ACHN (cell line): ENCODE results near the gene AP2A1.

ENCODE experiments used
- DNase-seq: peaks from one replicate; pipeline ENCODE4 v3.0.0-alpha.2; 2015
- in situ Hi-C: cut with HindIII; loops from 2 replicates; pipeline ENCODE4 v1.10.0; 2017; ENCODE audit warnings: low sequenced_read_pairs, low pct_ligation_motif_present, low pct_unique_long_range_greater_than_20kb

Gene AP2A1

DNA sequence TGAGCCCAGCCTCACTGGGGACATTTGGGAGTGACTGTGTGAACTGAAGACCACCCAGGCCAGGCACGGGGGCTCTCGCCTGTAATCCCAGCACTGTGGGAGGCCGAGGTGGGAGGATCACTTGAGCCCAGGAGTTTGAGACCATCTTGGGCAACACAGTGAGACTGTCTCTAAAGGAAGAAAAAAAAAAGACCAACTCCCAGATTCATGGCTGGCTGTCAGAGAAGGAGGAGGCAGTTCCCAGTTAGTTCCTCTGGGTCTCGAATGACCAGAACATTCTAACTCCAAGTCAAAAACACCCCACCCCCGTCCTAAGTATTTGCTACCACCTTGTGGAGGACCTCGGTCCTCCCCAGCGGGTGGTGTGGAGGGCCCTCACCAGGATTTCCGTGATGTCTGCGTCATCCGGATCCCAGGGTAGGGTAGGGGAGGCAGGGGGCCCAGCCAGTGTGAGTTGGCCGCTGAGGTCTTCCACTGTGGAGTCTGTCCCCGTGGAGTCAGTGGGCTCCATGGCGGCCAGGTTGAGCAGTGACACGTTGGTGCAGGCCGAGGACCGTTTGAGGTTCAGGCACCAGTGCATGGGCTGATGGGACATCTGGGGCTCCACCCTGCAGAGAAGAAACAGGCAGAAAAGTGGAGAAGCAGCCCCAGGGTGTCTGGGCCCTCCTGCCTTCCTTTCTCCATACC is 5.0 kb upstream of the AP2A1 start:
- no peak for DNase-seq
- in situ Hi-C loops, result no loop called here

DNA sequence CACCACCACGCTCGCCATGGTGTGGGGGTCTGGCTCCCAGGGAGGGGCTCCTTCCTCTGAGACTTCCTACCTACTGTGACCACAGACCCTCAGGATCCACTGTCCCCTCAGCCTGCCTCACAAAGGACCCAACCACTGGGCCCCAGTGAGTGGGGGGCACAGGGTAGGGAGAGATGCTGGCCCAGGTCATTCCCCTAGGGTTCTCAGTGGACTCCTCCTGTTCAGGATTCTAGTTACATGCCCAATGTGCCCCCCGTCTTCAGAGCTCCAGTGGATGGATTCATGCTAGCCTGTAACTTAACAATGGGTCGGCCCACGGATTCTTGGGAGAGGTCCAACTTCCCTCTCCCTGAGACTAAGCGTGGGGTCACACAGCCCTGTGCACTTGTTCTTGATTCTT is 3.6 kb upstream of the AP2A1 start, which contains the start of gene TSKS:
Gene TSKS (minus strand): TSS at position 77 of the 400 bp plus-strand sequence. CDS start 59 bp downstream, at position 18.
- in situ Hi-C loops, result no loop called here
- no peak for DNase-seq

DNA sequence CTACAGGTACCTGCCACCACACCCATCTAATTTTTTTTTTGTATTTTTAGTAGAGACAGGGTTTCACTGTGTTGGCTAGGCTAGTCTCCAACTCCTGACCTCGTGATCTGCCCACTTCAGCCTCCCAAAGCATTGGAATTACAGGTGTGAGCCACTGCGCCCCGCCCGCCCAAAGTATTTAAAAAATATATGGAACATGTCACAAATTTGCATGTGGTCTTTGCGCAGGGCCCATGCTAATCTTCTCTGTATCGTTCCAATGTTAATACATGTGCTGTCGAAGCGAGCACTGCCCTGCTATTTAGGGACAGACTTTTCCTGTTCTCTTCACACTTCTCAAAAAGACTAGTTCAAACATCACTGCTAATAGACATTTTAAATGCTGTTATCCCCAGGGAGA is 2.5 kb upstream of the AP2A1 start:
- DNase-seq, result no peak
- in situ Hi-C loops, result no loop called here

DNA sequence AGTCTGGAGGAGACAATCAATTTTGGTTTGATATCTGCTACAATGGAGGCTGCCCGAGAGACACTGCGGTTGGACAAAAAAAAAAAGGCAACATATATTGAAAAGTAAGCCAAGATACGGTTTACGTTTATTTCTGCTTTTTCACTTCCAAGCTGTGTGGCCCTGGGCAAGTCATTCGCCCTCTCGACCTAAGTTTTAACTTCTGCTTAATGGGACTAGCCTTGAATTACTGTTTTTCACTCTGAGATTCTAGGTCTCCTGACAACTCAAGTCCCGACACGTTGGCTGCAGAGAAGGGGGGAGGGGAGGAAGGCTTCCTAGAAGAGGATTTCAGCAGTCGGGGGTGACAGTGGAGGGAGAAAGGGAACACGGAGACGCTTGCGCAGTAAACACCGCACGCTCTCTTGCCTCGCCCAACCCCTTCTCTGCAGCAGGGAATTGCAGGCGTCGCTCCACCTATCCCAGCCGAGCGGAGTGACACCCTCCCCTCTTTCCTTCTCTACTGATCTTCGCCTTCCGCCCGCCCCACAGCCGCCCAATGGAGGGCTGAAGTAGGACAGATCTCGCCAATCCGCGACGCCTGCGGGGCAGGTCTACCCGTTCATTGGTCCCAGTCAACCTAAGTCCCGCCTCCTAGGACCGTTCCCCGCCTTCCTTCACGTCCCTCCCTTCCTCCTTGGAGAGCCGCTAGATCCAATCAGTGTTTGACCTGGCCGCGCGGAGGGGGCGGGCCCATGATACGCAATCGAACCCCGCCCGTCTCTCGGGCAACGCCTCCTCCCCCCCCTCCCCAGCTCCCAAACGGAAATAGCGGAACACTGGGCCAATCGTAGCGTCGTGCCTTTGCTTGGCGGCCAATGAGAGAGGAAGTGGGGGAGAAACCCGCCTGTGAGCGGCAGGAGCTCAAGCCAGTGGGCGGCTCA is 533 bp upstream of the AP2A1 start:
- DNase-seq, result peak; percentile 99
- in situ Hi-C loops, result no loop called here

DNA sequence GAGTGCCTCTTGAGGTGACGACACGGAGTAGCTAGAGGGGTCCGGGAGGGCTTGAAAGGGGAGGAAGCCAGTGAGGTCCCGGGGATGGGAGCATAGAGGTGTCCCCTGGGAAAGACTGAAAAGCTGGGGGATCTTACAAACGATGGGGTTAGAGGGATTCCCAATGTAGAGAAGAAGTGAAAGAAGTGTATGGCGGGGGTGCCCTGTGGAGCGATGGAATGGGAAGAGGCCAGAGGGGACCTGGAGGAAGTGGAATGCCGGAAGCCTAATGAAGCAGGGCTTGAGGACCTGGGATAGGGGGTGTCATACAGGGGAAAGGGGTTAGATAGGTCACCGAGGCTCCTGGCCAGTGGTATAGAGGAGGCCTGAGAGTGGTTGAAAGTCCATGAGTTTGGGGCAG is 580 bp downstream of the AP2A1 start:
- DNase-seq, result peak; percentile 24
- in situ Hi-C loops, result no loop called here

DNA sequence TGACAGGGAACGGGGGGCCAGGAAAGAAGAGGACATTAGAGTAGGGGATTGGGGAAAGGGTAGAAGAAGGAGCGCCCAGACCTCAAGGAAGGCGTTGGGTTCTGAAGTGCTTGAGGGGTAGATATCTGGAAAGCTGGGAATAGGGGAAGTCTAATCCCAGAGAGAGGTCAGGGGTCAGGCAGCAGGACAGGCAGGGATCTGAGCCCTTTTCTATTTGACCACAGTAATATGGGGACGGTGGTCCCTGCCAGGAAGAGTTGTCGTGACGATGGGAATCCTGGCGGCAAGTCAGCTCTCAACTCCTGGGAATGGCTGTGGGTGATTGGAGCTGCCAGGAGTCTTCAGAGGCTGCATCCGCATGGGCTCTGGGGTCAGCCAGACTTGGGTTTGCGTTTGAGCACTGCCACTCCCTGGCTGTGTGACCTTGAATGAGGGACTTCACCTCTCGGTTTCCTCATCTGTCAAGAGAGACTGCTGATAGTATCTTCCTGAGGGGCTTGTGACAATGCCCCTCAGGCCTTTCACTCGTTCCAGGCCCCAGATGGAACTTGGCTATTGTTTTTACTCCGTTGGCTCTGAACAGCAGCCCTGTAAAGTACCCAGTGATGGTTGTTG is 1.3 kb downstream of the AP2A1 start:
- in situ Hi-C loops, result no loop called here
- no peak for DNase-seq

DNA sequence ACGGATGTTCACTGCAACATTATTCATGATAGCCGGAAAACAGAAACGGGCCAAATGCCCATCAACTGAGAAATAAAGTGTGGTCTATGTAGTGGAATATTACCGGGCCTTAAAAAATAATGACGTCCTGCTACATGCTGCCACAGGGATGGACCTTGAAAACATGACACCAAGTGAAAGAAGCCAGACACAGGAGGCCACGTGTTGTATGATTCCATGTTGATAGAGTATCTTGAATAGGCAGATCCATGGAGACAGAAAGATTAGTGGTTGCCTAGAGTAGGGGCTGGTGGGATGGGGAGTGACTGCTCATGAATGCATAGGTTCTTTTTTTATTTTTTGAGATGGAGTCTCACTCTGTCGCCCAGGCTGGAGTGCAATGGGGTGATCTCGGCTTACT is 3.7 kb downstream of the AP2A1 start:
- DNase-seq, result no peak
- in situ Hi-C loops, result no loop called here

DNA sequence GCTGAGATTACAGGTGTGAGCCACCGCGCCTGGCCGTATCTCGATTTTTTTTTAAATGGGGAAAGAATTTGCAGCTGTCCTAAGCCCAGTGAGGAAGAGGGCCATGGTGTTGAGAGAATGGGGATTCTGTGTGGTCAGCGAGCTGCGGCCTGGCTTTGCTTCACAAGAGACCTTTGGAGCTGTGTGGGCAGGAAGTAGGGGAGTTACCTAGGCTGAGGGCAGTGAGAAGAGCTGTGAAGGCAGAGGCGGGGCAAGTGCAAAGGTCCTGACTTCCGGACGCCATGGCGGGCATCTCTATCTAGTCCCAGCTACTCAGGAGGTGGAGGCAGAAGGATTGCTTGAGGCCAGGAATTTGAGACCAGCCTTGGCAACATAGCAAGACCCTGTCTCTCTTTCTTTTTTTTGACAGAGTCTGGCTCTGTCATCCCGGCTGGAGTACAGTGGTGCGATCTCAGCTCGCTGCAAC is 4.9 kb downstream of the AP2A1 start:
- in situ Hi-C loops, result no loop called here
- DNase-seq, result no peak

DNA sequence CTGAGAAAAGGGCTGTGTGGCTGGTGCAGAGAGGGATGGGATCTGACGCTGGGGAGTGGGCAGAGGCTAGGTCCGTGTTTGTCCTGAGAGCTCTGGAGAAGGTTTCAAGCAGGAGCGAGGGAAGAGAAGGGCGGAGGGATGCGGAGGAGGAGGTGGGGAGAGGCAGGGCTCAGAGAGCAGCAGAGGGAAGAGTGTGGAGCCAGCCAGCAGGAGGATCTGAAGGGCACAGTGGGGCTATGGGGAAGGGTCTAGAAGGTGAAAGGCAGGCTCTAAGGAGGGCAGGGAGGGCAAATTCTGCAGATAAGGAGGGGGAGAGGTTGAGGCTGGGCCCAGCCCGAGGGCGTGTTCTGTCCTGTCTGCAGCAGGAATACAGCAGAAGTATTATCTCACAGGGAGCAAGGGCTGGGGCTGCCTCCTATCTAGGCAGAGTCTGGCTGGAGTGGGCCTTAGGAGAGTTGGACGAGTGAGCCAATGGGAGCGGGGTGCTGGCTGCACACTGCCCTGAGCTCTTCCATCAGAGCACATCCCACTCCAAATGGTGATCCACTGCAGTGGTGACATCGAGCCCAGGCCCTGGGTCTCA is 6.1 kb downstream of the AP2A1 start:
- no peak for DNase-seq
- in situ Hi-C loops, result no loop called here

DNA sequence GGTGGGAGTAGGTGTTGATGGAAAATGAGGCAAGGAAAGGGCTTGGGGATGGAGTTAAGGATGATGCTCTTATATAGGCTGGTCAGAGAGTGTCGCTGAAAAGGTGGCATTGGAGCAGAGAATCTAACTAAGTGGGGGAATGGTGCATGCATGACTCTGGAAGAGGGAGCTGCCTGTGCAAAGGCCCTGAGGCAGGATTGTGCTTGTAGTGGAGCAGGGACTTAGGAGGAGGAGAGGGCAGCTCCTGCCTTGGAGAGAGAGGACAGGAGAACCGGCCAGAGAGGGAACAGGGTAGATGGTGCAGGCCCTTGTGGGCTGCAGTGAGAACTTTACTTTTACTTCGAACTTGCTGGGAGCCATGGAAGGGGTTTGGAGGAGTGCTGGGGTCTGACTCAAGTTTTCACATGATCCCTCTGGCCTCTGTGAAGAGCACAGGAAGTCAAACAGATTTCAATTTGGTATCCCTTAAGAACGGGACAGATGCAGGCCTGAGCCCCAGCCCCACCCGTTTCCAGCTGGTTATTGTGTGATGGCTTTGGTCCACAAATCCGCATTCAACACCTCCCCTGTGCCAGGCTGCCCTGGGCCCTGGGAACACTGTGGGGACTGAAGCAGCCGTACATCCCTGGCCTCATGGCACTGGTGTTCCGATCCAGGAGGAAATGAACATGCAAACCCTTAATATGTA is 7.0 kb downstream of the AP2A1 start:
- no peak for DNase-seq
- in situ Hi-C loops, result no loop called here

DNA sequence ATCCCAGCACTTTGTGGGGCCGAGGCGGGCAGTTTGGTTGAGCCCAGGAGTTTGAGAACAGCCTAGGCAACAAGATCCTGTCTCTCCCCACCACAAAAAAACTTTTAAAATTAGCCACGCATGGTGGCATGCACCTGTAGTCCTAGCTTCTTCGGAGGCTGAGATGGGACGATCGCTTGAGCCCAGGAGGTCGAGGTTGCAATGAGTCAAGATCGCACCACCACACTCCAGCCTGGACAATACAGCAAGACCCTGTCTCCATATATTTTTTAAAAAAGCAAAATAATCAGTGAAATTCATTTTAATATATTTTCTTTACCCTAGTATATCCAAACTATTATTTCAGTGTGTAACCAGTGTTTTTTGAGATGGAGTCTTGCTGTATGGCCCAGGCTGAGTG is 8.2 kb downstream of the AP2A1 start:
- no peak for DNase-seq
- in situ Hi-C loops, result no loop called here

DNA sequence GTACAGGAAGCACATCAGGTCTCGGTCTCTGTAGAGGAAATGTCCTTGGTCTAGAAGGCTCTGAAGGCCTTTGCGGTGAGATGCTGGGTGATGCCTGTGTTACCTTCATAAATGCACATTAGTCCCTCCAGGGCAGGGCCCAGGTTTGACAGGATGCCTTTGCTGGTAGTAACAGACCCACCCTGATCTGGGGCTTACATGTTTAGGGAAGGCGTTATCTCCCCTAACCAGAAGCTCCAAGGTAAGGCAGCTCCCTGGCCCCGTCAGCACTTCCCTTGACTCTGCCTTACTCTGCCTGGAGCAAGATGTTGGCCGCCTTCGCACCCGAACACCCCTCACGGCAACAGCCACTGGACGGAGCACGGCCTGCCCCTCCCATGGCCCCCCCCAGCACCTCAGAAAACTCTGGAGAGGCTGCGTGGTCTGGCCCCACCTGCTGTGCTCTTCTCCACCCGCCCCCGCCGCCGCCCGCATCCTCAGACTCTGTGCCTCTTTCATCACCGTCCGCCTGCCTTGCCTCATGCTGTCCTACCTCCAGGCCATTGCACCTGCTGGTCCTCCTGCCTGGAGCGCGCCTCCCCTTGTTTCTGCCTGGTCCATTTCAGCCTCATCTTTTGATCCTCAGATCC is 9.1 kb downstream of the AP2A1 start:
- in situ Hi-C loops, result no loop called here
- no peak for DNase-seq

DNA sequence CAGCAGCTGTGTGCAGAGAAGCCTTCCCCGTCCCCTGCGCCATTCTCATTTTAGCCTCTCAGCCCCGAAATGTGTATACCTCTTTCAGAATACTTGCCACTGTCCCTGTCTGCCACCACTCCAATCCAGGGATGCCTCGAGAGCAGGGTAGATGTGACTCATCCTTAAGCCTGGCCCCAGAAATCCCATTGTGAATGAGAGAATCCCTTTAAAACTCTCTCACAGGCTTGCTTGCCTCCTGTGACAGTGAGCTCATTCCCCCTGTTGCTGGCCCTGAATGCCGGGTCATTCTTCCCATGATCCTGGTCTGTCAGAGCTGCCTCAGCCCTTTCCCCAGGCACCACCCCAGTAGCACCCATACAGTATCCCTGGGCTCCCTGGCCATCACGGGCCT is 9.6 kb downstream of the AP2A1 start:
- DNase-seq, result no peak
- in situ Hi-C loops, result no loop called here

DNA sequence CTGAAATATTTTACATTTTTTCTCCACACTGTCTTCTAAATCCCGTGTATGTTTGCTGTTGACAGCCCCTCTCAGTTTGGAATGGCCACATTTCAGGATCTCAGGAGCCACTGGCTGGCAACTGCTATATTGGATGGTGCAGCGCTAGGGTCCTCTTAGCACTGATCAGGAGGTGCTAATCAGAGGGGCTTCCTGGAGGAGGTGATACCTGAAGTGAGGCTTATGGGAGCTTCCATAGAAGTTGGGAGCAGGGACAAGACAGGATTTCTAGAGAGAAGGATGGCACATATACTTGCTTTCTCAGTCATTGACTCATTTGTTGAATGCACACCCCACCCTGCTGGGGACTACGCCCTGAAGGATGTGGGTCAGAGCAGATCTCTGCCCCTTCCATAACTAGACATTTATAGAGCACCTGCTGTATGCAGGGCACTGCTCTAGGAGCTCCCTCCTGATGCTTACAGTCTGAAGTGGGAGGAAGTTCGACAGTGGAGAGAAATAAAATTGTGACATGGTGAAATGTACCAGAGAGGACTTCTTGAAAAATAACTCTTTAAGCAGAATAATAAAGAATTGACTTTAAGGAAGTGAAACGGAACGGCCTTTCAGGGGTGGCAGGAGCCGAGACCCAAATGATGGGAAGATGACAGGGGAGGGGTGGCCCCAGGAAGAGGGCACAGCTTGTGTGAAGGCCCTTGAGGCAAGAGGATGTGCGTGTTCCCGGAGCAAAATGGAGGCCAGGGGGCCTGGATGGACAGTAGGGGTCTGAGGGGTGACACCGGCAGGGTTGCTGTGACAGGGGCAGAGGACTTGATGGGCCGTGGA is 13.1 kb downstream of the AP2A1 start:
- no peak for DNase-seq
- in situ Hi-C loops, result no loop called here

DNA sequence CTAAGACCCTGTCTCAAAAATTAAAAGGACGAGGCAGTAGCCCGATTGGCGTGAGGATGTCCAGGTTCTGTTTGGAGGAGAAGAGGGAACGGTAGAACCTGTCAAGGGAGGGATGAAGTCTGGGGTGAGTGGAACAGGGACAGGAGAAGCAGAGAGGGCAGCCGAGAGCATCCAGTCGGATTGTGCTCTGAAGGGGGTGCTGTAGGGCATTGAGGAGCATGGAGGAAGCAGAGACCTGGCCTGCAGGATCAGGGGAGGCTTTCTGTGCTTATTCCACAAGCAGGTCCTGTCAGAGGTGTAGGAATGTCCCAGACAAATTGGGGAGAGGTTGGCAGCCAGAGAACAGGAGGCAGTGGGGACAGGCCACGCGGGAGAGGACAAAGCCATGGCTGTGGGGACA is 14.1 kb downstream of the AP2A1 start:
- in situ Hi-C loops, result no loop called here
- no peak for DNase-seq

DNA sequence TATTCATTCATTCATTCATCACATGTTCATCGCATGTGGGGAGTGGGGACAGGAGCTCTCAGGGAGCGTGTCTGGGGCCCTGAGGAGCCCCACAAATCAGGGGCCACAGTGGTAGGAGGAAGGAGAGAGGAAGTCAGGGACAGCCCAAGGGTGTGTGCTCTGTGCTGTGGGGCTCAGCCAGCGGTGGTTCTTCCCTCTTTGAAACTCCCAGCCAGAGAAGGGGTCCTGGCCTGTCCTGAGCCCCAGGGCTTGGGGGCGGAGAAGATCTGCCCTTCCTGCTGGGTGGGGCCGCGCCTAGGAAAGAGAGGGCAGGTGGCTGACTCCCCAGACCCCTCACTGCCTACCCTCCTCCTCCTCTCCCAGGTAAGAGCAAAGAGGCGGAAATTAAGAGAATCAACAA is 14.6 kb downstream of the AP2A1 start:
- in situ Hi-C loops, result no loop called here
- DNase-seq, result no peak

DNA sequence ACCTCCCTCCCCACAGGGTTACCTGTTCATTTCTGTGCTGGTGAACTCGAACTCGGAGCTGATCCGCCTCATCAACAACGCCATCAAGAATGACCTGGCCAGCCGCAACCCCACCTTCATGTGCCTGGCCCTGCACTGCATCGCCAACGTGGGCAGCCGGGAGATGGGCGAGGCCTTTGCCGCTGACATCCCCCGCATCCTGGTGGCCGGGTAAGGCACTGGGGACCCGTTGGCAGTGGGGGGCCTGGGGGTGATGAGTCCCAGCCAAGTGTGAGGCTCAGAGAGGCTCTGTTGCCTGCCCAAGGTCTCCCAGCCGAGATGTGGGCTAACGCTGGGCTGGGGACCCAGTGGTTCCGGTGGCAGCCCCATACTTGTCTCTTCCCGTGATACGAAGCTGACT is 15.7 kb downstream of the AP2A1 start:
- in situ Hi-C loops, result no loop called here
- no peak for DNase-seq
